DOHH2 (cell line): ENCODE measurements around the gene CYP2A13.

Experiments used
- H3F3A ChIP-seq: fragments of 200-600 bp; sonication (generic), shearing (Covaris generic); 2 replicates; pipeline ENCODE4 v1.6.0; 2016; ENCODE audit warnings: antibody characterized with exemption, mild to moderate bottlenecking; ENCODE audit not compliant: control insufficient read depth, insufficient read depth
- H3K27ac ChIP-seq: fragments of 200-600 bp; sonication (generic); 2 replicates; pipeline ENCODE4 v1.5.1; 2014; ENCODE audit warnings: low read depth, mild to moderate bottlenecking, low read length, moderate library complexity
- H3K27me3 ChIP-seq: fragments of 200-600 bp; sonication (generic); 2 replicates; pipeline ENCODE4 v1.6.1; 2014; ENCODE audit warnings: mild to moderate bottlenecking, low read length, mixed read lengths; ENCODE audit not compliant: control insufficient read depth
- H3K36me3 ChIP-seq: fragments of 200-600 bp; sonication (generic); 2 replicates; pipeline ENCODE4 v1.6.1; 2014; ENCODE audit warnings: mild to moderate bottlenecking, low read length, moderate library complexity, mixed read lengths; ENCODE audit not compliant: control insufficient read depth
- H3K4me1 ChIP-seq: fragments of 200-600 bp; sonication (generic); 2 replicates; pipeline ENCODE4 v1.6.1; 2014; ENCODE audit warnings: mild to moderate bottlenecking, low read length, mixed read lengths; ENCODE audit not compliant: control insufficient read depth
- H3K4me2 ChIP-seq: fragments of 200-600 bp; sonication (generic); 2 replicates; pipeline ENCODE4 v1.6.0; 2014; ENCODE audit warnings: mild to moderate bottlenecking, low read length, moderate library complexity
- H3K4me3 ChIP-seq: fragments of 200-600 bp; sonication (generic); 2 replicates; pipeline ENCODE4 v1.5.1; 2014; ENCODE audit warnings: mild to moderate bottlenecking, low read length, mixed read lengths
- H3K79me2 ChIP-seq: fragments of 200-600 bp; sonication (generic); 2 replicates; pipeline ENCODE4 v1.6.1; 2014; ENCODE audit warnings: mild to moderate bottlenecking, low read length, mixed read lengths; ENCODE audit not compliant: control insufficient read depth
- H3K9me2 ChIP-seq: fragments of 200-600 bp; sonication (generic); replicated peaks from 2 replicates; pipeline ENCODE4 v1.6.1; 2014; ENCODE audit warnings: mild to moderate bottlenecking, low read length, mixed read lengths; ENCODE audit not compliant: control insufficient read depth
- H3K9me3 ChIP-seq: fragments of 200-600 bp; sonication (generic); 2 replicates; pipeline ENCODE4 v1.6.1; 2014; ENCODE audit warnings: antibody characterized with exemption, low read length, mixed read lengths; ENCODE audit not compliant: control insufficient read depth, insufficient read depth
- H4K20me1 ChIP-seq: fragments of 200-600 bp; sonication (generic); 2 replicates; pipeline ENCODE4 v1.6.0; 2014; ENCODE audit warnings: low read depth, mild to moderate bottlenecking, antibody characterized with exemption, low read length, moderate library complexity; ENCODE audit not compliant: control insufficient read depth, insufficient read depth
- CTCF ChIP-seq: fragments of 200-600 bp; sonication (generic); IDR thresholded peaks from one replicate; pipeline ENCODE4 v1.5.1; 2014; ENCODE audit warnings: antibody characterized with exemption, mild to moderate bottlenecking, low read depth, low read length; ENCODE audit not compliant: poor library complexity, severe bottlenecking
- EZH2phosphoT487 ChIP-seq: fragments of 200-600 bp; sonication (generic); IDR thresholded peaks from 2 replicates; pipeline ENCODE4 v1.6.1; 2017; ENCODE audit warnings: borderline replicate concordance, mild to moderate bottlenecking, antibody characterized with exemption, low read length, moderate library complexity, mixed read lengths

CYP2A13 gene

GRCh38 chr19:41106177-41106576 is 17.9 kb downstream of the CYP2A13 start:
- no peaks in the 10 kb centered on the region for H3K9me2 ChIP-seq
- no peaks in the 10 kb centered on the region for H3F3A ChIP-seq
- no peak overlapping the region for H3K27ac ChIP-seq
- no peaks in the 10 kb centered on the region for H3K36me3 ChIP-seq
- H3K9me3 ChIP-seq: no peaks in the 10 kb centered on the region
- H3K4me1 ChIP-seq: no peaks in the 10 kb centered on the region
- H3K79me2 ChIP-seq: no peaks in the 10 kb centered on the region
- no peaks in the 10 kb centered on the region for H3K27me3 ChIP-seq
- TF ChIP-seq EZH2phosphoT487: no peak
- TF ChIP-seq CTCF: no peak
- H3K4me2 ChIP-seq: no peak overlapping the region
- H4K20me1 ChIP-seq: no peaks in the 10 kb centered on the region
- no peak overlapping the region for H3K4me3 ChIP-seq

- Histone ChIP-seq H3K9me2 (no peaks in the 10 kb centered on the region), H3K27ac (no peak overlapping the region), H3K9me3 (no peaks in the 10 kb centered on the region), H3K36me3 (no peaks in the 10 kb centered on the region), H3K27me3 (no peaks in the 10 kb centered on the region), H3K4me3 (no peak overlapping the region), H3K4me1 (no peaks in the 10 kb centered on the region), H3F3A (no peaks in the 10 kb centered on the region), H3K4me2 (no peak overlapping the region), H3K79me2 (no peaks in the 10 kb centered on the region), H4K20me1 (no peaks in the 10 kb centered on the region)
- TF ChIP-seq EZH2phosphoT487: no peak
- no peak for TF ChIP-seq CTCF
Measured at GRCh38 chr19:41111296-41111695, 23.0 kb downstream of the CYP2A13 start.

DNA sequence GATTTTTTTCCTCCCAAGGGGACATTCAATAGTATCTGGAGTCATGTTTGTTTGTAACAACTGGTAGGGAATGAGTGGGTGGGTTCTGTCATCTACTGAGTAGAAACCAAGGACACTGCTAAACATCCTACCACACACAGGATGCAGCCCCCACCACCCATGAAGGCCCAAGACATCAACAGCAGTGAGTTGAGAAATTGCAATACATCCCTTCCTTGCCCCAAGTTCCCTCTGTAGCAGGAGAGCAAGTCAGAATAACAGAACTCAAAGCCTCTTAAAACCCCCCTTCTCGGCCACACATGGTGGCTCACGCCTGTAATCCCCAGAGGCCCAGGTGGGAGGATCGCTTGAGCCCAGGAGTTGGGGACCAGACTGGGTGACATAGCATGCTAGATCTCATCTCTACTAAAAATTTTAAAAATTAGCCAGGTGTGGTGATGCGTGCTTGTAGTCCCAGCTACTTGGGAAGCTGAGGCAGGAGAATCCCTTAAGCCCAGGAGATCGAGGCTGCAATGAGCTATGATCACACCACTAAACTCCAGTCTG is 23.6 kb downstream of the CYP2A13 start:
- Histone ChIP-seq H3K4me3 (no peak overlapping the region), H3K27me3 (no peaks in the 10 kb centered on the region), H3F3A (no peaks in the 10 kb centered on the region), H3K27ac (no peak overlapping the region), H3K36me3 (no peaks in the 10 kb centered on the region), H3K4me1 (no peaks in the 10 kb centered on the region), H3K9me2 (no peaks in the 10 kb centered on the region), H3K9me3 (no peaks in the 10 kb centered on the region), H3K79me2 (no peaks in the 10 kb centered on the region), H3K4me2 (no peak overlapping the region), H4K20me1 (no peaks in the 10 kb centered on the region)
- TF ChIP-seq EZH2phosphoT487: no peak

DNA sequence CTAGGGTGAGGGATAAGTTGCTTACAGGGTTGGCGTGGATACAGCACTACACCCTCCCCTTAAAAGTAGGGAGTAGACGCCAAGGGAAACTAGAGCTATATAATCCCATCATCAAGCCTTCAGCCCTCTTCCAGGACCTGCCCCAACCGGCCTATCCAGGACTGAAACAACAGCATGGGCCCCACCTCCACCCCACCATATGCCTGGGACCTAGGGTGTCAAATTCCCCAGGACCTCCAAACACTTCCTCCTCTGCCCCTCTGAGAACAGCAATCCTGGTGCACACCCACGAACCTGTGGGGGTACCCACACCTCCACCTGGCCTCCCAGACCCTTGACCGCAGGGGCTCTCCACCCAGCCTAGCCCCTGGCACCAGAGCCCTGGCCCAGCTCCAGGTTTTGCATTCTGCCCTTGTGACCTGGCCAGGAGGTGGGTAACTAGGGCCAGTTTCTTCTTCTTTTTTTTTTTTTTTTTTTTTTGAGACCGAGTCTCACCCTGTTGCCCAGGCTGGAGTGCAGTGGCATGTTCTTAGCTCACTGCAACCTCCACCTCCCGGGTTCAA is 24.6 kb downstream of the CYP2A13 start:
- no peak for TF ChIP-seq CTCF
- TF ChIP-seq EZH2phosphoT487: no peak

More for the DNA sequence above, 24.6 kb downstream of the CYP2A13 start:
- H3K4me1 ChIP-seq: no peaks in the 10 kb centered on the region
- no peak overlapping the region for H3K4me2 ChIP-seq
- no peaks in the 10 kb centered on the region for H3K9me3 ChIP-seq
- H3K36me3 ChIP-seq: no peaks in the 10 kb centered on the region
- H3K27me3 ChIP-seq: no peaks in the 10 kb centered on the region
- no peaks in the 10 kb centered on the region for H4K20me1 ChIP-seq
- no peak overlapping the region for H3K4me3 ChIP-seq
- H3K79me2 ChIP-seq: no peaks in the 10 kb centered on the region
- no peaks in the 10 kb centered on the region for H3K9me2 ChIP-seq
- H3K27ac ChIP-seq: no peak overlapping the region
- no peaks in the 10 kb centered on the region for H3F3A ChIP-seq
